H9 (cell line): ENCODE results near the gene SMARCAL1. TPM values are rescaled to one million over a fixed set of nuclear protein-coding genes. Genes with fewer than 3 reads are reported as not detected.

Experiments used
- DNase-seq: peaks from one replicate; pipeline ENCODE4 v3.0.0-alpha.2; 2017
- H2AFZ ChIP-seq: one replicate; pipeline ENCODE4 v1.6.1; 2013; ENCODE audit warnings: mild to moderate bottlenecking, low read length, control low read depth, moderate library complexity
- H2AK5ac ChIP-seq: 2 replicates; pipeline ENCODE4 v1.6.1; 2013; ENCODE audit warnings: low read length, control low read depth, mixed read lengths; ENCODE audit not compliant: insufficient read length
- H2BK120ac ChIP-seq: one replicate; pipeline ENCODE4 v1.6.1; 2013; ENCODE audit warnings: low read depth, mild to moderate bottlenecking, low read length, control low read depth, inconsistent platforms; ENCODE audit not compliant: poor library complexity, severe bottlenecking
- H2BK12ac ChIP-seq: 2 replicates; pipeline ENCODE4 v1.6.1; 2013; ENCODE audit warnings: low read length, control low read depth, mixed read lengths, low read depth; ENCODE audit not compliant: insufficient read length
- H2BK15ac ChIP-seq: 2 replicates; pipeline ENCODE4 v1.6.1; 2013; ENCODE audit warnings: low read depth, low read length, control low read depth
- H2BK20ac ChIP-seq: one replicate; pipeline ENCODE4 v1.6.1; 2013; ENCODE audit warnings: low read depth, mild to moderate bottlenecking, low read length, control low read depth, inconsistent platforms; ENCODE audit not compliant: poor library complexity, severe bottlenecking
- H2BK5ac ChIP-seq: 2 replicates; pipeline ENCODE4 v1.6.1; 2013; ENCODE audit warnings: low read length, control low read depth, mixed read lengths; ENCODE audit not compliant: insufficient read length
- H3K14ac ChIP-seq: 2 replicates; pipeline ENCODE4 v1.6.1; 2013; ENCODE audit warnings: low read length, control low read depth; ENCODE audit not compliant: insufficient read depth
- H3K18ac ChIP-seq: 2 replicates; pipeline ENCODE4 v1.6.1; 2013; ENCODE audit warnings: low read depth, mild to moderate bottlenecking, mixed read lengths, low read length, control low read depth; ENCODE audit not compliant: insufficient read length
- H3K23ac ChIP-seq: 2 replicates; pipeline ENCODE4 v1.6.1; 2013; ENCODE audit warnings: low read length, control low read depth, mixed read lengths, low read depth; ENCODE audit not compliant: insufficient read length
- H3K23me2 ChIP-seq: 2 replicates; pipeline ENCODE4 v1.6.1; 2013; ENCODE audit warnings: low read depth, mild to moderate bottlenecking, mixed read lengths, low read length, control low read depth; ENCODE audit not compliant: insufficient read length, poor library complexity, severe bottlenecking
- H3K27ac ChIP-seq: 2 replicates; pipeline ENCODE4 v1.5.1; 2013; ENCODE audit warnings: low read length, control low read depth, mixed read lengths, low read depth; ENCODE audit not compliant: insufficient read length
- H3K27me3 ChIP-seq: 2 replicates; pipeline ENCODE4 v1.6.1; 2013; ENCODE audit warnings: low read length, control low read depth, inconsistent platforms; ENCODE audit not compliant: insufficient read depth
- H3K4ac ChIP-seq: 2 replicates; pipeline ENCODE4 v1.6.1; 2013; ENCODE audit warnings: low read depth, mild to moderate bottlenecking, control low read depth, inconsistent platforms, low read length, moderate library complexity
- H3K4me1 ChIP-seq: 2 replicates; pipeline ENCODE4 v1.6.1; 2013; ENCODE audit warnings: low read length, control low read depth, inconsistent platforms; ENCODE audit not compliant: insufficient read depth
- H3K4me2 ChIP-seq: 2 replicates; pipeline ENCODE4 v1.6.1; 2013; ENCODE audit warnings: low read length, control low read depth, mixed read lengths; ENCODE audit not compliant: insufficient read length, insufficient read depth
- H3K56ac ChIP-seq: 2 replicates; pipeline ENCODE4 v1.6.1; 2013; ENCODE audit warnings: low read depth, mild to moderate bottlenecking, mixed read lengths, low read length, control low read depth; ENCODE audit not compliant: insufficient read length
- H3K79me1 ChIP-seq: 2 replicates; pipeline ENCODE4 v1.6.1; 2013; ENCODE audit warnings: low read depth, mild to moderate bottlenecking, moderate library complexity, low read length, control low read depth, inconsistent platforms; ENCODE audit not compliant: insufficient read depth, poor library complexity, severe bottlenecking
- H3K79me2 ChIP-seq: 2 replicates; pipeline ENCODE4 v1.6.1; 2013; ENCODE audit warnings: low read length, control low read depth, inconsistent platforms; ENCODE audit not compliant: insufficient read depth
- H3K9ac ChIP-seq: 2 replicates; pipeline ENCODE4 v1.6.1; 2013; ENCODE audit warnings: low read length, control low read depth, mixed read lengths; ENCODE audit not compliant: insufficient read length; ENCODE audit errors: extremely low read depth
- H3K9me3 ChIP-seq: one replicate; pipeline ENCODE4 v1.6.1; 2013; ENCODE audit warnings: low read depth, low read length, inconsistent platforms; ENCODE audit not compliant: control insufficient read depth
- H3T11ph ChIP-seq: one replicate; pipeline ENCODE4 v1.6.1; 2013; ENCODE audit warnings: mild to moderate bottlenecking, low read length, control low read depth, inconsistent platforms
- H4K20me1 ChIP-seq: one replicate; pipeline ENCODE4 v1.6.1; 2013; ENCODE audit not compliant: control insufficient read depth, insufficient read length, insufficient read depth
- H4K5ac ChIP-seq: 2 replicates; pipeline ENCODE4 v1.6.1; 2013; ENCODE audit warnings: low read depth, mild to moderate bottlenecking, mixed read lengths, low read length, control low read depth; ENCODE audit not compliant: insufficient read length
- H4K8ac ChIP-seq: replicated peaks from 2 replicates; pipeline ENCODE4 v1.6.1; 2013; ENCODE audit warnings: low read length, control low read depth, mixed read lengths, low read depth; ENCODE audit not compliant: insufficient read length
- H4K91ac ChIP-seq: 2 replicates; pipeline ENCODE4 v1.6.1; 2013; ENCODE audit warnings: low read depth, mild to moderate bottlenecking, moderate library complexity, mixed read lengths, low read length, control low read depth; ENCODE audit not compliant: insufficient read length
- H3K27ac Mint-ChIP-seq, 3 experiments: 2 replicates in 2 of 3; 3 replicates in 1 of 3; pipeline ENCODE4 v1.8.0; 2020 to 2021; ENCODE audit warnings: mixed read lengths in 3 of 3, mild to moderate bottlenecking in 1 of 3, moderate library complexity in 1 of 3
- H3K27me3 Mint-ChIP-seq: 2 replicates; pipeline ENCODE4 v1.8.0; 2021; ENCODE audit warnings: low read depth, mild to moderate bottlenecking, moderate library complexity, mixed read lengths
- H3K36me3 Mint-ChIP-seq, 3 experiments: 2 replicates in 2 of 3; 3 replicates in 1 of 3; pipeline ENCODE4 v1.8.0; 2020 to 2021; ENCODE audit warnings: low read depth in 3 of 3, mixed read lengths in 3 of 3; ENCODE audit not compliant: insufficient read depth in 1 of 3
- H3K4me1 Mint-ChIP-seq, 2 experiments: 2 replicates each; pipeline ENCODE4 v1.8.0; 2020; ENCODE audit warnings: mixed read lengths in 2 of 2
- H3K4me3 Mint-ChIP-seq, 2 experiments: 2 replicates in 1 of 2; 3 replicates in 1 of 2; pipeline ENCODE4 v1.8.0; 2020 to 2021; ENCODE audit warnings: mild to moderate bottlenecking in 2 of 2, mixed read lengths in 2 of 2, moderate library complexity in 1 of 2
- H3K9me3 Mint-ChIP-seq, 2 experiments: 2 replicates in 1 of 2; 3 replicates in 1 of 2; pipeline ENCODE4 v1.8.0; 2020; ENCODE audit warnings: mild to moderate bottlenecking in 2 of 2, mixed read lengths in 2 of 2, moderate library complexity in 1 of 2
- WGBS: extraction: QIAGEN DNeasy Blood & Tissue Kit; methylation state at CpG from one replicate; pipeline ENCODE4 v1.1.7; 2013; ENCODE audit warnings: missing lambda C conversion rate, low lambda C conversion rate, mixed read lengths; ENCODE audit not compliant: insufficient read length; ENCODE audit errors: extremely low coverage; 5-methylcytosine and 5-hydroxymethylcytosine counted together
- total RNA-seq: library from RNA; stranded (reverse); gene quantifications from 2 replicates; pipeline ENCODE4 v1.2.1, GENCODE V29; 2021
- TF ChIP-seq, protein P1 (sequence below): fragments of 200-600 bp; sonication (generic); conservative IDR thresholded peaks from 3 replicates; pipeline ENCODE4 v1.8.0; 2021; ENCODE audit warnings: antibody characterized with exemption, mild to moderate bottlenecking

The SMARCAL1 gene
- total RNA-seq, 1 experiment from 2014 or later = 16.5 TPM

DNA sequence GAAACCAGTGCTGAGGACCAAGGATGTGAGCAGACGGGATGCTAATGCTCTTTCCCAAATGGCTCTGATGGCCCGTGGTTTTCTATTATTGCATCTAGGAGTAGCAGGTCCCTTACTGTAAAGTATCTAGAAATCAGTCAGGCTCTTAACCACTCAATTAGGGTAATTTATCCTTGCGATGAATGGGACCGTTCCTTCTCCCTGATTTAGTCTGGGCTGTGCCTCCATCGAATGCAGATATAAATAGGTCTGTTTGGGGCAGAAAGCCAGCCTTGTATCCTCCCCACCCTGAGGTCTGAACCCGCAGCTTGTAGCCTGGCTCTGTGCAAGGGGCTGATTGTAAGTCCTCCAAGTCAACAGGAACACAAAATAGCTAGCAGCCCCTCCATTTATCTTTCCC, 9.5 kb upstream of the SMARCAL1 start:
- no peak overlapping the region for H3K56ac ChIP-seq
- Mint-ChIP-seq H3K4me3 (no peak overlapping the region), H3K36me3 (no peaks in the 10 kb centered on the region), H3K27me3 (no peaks in the 10 kb centered on the region), H3K9me3 (no peaks in the 10 kb centered on the region), H3K4me1 (peaks cover 12 to 19% of the 10 kb centered on the region in 2 experiments), H3K27ac (no peak overlapping the region)
- no peak overlapping the region for H4K91ac ChIP-seq
- H4K5ac ChIP-seq = no peak overlapping the region
- no peak for DNase-seq
- H3K4me1 ChIP-seq = no peaks in the 10 kb centered on the region; the same call in 1 of the 2 replicates
- H3K27ac ChIP-seq = no peak overlapping the region
- H3K79me1 ChIP-seq = no peaks in the 10 kb centered on the region
- no peaks in the 10 kb centered on the region for H4K20me1 ChIP-seq
- no peak overlapping the region for H3K4ac ChIP-seq
- TF ChIP-seq, protein P1, sequence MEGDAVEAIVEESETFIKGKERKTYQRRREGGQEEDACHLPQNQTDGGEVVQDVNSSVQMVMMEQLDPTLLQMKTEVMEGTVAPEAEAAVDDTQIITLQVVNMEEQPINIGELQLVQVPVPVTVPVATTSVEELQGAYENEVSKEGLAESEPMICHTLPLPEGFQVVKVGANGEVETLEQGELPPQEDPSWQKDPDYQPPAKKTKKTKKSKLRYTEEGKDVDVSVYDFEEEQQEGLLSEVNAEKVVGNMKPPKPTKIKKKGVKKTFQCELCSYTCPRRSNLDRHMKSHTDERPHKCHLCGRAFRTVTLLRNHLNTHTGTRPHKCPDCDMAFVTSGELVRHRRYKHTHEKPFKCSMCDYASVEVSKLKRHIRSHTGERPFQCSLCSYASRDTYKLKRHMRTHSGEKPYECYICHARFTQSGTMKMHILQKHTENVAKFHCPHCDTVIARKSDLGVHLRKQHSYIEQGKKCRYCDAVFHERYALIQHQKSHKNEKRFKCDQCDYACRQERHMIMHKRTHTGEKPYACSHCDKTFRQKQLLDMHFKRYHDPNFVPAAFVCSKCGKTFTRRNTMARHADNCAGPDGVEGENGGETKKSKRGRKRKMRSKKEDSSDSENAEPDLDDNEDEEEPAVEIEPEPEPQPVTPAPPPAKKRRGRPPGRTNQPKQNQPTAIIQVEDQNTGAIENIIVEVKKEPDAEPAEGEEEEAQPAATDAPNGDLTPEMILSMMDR = no peak
- no peak overlapping the region for H3K4me2 ChIP-seq
- H3T11ph ChIP-seq = no peak overlapping the region
- no peak overlapping the region for H2AFZ ChIP-seq
- no peak overlapping the region for H3K23ac ChIP-seq
- no peaks in the 10 kb centered on the region for H3K27me3 ChIP-seq
- H3K18ac ChIP-seq = no peak overlapping the region
- WGBS = no CpG with 5 or more reads among the region's 6 CpGs
- no peak overlapping the region for H2BK20ac ChIP-seq
- H2BK15ac ChIP-seq = no peak overlapping the region
- no peak overlapping the region for H3K9ac ChIP-seq
- no peaks in the 10 kb centered on the region for H3K23me2 ChIP-seq
- H2BK5ac ChIP-seq = no peak overlapping the region
- no peak overlapping the region for H2BK12ac ChIP-seq
- H4K8ac ChIP-seq = no peak overlapping the region
- no peak overlapping the region for H3K14ac ChIP-seq
- no peak overlapping the region for H2BK120ac ChIP-seq
- H3K9me3 ChIP-seq = no peaks in the 10 kb centered on the region
- H2AK5ac ChIP-seq = no peak overlapping the region
- no peaks in the 10 kb centered on the region for H3K79me2 ChIP-seq
